Activated CD4-positive, alpha-beta T cell treated with anti-CD3 and anti-CD28 coated beads for 24 hours (primary cell): Measurements from ENCODE around the gene TEX261.

Experiments
- DNase-seq, 2 donors: peaks; one replicate each; pipeline ENCODE4 v3.0.0-alpha.2; 2020; ENCODE audit warnings: low read depth in 2 of 2

Gene TEX261

DNA sequence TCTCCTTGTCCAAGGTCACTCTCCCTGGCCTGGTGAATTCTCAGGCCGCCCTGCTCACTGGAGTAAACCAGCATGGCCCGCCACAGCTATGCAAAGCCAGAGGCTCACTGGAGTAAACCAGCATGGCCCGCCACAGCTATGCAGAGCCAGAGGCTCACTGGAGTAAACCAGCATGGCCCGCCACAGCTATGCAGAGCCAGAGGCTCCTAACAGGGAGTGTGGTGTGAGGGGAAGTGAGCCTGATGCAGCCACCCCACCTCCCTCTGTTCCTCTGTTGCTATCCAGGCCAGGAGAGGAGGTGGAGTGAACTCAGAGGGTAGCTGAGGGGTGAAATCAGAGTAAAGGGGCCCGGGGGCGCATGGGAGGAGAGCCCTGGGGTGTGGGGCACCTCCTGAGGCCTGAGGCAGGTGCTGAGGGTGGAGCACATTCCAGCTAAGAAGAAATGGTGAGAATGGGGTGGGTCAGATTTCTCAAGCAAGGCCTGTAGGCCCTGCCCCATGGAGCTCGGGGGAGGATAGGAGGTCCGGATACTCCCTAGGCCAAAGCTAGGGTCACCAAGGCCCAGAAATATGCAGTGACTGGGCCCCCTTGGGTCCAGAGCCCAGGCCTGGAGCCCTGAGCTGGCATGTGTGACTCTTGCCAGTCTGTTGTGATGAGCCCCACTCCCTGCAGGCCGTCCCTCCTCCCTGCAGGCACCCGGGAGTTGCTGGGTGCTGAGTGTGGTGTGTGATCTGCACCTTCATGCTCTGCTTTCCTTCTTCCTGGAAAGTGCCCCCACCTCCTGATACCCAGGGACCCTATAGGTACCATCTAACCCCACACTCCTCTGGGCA lies 57.5 kb downstream of the TEX261 start:
- DNase-seq, result no peak

- no peak for DNase-seq
These were observed 58.3 kb downstream of the TEX261 start for GRCh38 chr2:70936165-70936978.
